ENCODE measurements around the gene ENTPD6.

DNA sequence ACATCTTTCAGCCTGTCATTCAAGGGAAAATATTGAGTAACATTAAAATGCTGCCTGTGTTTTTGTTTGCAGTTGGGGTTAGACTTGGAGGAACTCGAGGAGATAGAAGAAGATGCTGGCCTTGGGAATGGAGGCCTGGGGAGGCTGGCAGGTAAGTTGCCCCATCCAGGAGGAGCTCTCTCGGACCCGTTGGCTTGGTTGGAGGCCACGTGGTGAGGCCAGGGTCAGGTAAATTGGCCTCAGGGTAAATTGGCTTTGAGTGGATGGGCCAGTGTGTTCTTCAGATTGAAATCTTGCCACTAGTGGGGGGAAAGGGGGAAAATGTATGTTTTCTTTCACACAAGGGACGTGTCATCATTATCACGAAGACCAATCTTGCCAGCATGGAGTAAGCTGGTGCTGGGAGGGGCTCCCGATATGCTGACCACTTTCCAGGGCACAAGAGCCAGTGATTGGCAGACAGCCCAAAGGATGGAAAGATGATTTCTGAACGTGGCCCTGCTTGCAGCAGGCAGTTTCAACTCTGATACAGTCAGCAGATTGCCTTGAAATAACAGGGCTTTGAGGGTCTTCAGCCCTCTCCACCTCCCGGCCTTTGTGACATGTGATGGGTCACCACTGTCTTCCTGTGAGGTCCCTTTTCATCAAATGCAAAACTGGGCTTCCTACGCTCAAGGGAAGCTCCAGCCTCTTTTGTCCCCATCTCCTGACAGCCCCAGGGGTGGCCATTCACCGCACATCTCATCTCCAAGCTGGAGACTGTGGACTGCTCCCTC lies 73.7 kb downstream of the ENTPD6 start:
- TF ChIP-seq ARNTL (CRISPR knock-in tag; IDR thresholded peaks at IDR 0.05; ENCODE audit: borderline replicate concordance, low read depth) (no peak), ZC3H10 (CRISPR knock-in tag; IDR thresholded peaks at IDR 0.05) (no peak), ISL1 (CRISPR knock-in tag; IDR thresholded peaks at IDR 0.05) (no peak), RARB (CRISPR knock-in tag; IDR thresholded peaks at IDR 0.05) (no peak), ZFP3 (CRISPR knock-in tag; IDR thresholded peaks at IDR 0.05) (no peak), ZNF8 (CRISPR knock-in tag; IDR thresholded peaks at IDR 0.05) (no peak), ZNF70 (CRISPR knock-in tag; IDR thresholded peaks at IDR 0.05) (no peak), POU6F1 (CRISPR knock-in tag; IDR thresholded peaks at IDR 0.05; ENCODE audit: borderline replicate concordance, low read depth) (no peak), PATZ1 (CRISPR knock-in tag; IDR thresholded peaks at IDR 0.05; ENCODE audit: borderline replicate concordance) (no peak), TOX (CRISPR knock-in tag; IDR thresholded peaks at IDR 0.05; ENCODE audit: borderline replicate concordance) (no peak), ESRRG (CRISPR knock-in tag; IDR thresholded peaks at IDR 0.05) (no peak)
